Astrocyte of the spinal cord (primary cell): Measurements from ENCODE around the gene MARCHF9.
A peak's percentile ranks its signal among the peaks of the same experiment; 100 is the strongest.

ENCODE experiments used
- DNase-seq: peaks from one replicate; pipeline ENCODE4 v3.0.0; 2011; ENCODE audit warnings: low read depth, low spot score
- H3K4me3 ChIP-seq: 2 replicates; pipeline ENCODE4 v1.5.1; 2011; ENCODE audit warnings: low read depth, mild to moderate bottlenecking, low read length, moderate library complexity
- in situ Hi-C: cut with HindIII; loops from 2 replicates; pipeline ENCODE4 v1.10.0; 2017; ENCODE audit warnings: low sequenced_read_pairs
- TF ChIP-seq, protein P1 (sequence below): IDR thresholded peaks from 2 replicates; pipeline ENCODE4 v1.5.1; 2012; ENCODE audit warnings: low read depth, mild to moderate bottlenecking, low read length, inconsistent platforms

The MARCHF9 gene

DNA sequence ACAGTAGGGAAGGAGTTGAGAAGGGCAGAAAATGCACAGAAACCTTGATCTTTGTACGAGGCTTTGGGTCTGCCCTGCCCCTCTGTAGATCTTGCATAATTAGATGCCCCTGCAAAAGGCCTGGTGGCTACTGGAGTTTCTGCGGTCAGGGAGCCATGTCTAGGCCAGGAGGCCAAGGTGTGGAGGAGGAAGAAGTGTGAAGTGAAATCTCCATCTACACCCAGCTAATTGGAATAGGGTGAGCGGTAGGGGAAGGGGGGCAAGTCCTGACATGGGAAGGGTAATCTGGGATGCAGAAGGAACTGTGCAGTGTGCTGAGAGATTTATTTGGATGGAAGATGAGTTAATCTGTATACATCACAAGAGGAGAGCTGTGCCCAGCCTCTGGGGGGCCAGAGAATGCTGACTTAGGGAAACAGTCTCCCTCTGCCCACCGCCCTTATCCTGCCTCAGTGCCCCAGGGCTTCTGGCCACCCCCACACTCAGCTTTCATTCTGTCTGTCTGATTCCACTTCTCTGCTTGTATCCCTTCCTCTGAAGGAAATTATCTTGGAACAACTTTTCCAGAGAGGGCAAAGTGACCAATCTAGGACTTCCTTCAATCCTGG is 6.6 kb downstream of the MARCHF9 start:
- in situ Hi-C loops: no loop called here
- no peak overlapping the region for H3K4me3 ChIP-seq
- no peak for DNase-seq
- TF ChIP-seq, protein P1, sequence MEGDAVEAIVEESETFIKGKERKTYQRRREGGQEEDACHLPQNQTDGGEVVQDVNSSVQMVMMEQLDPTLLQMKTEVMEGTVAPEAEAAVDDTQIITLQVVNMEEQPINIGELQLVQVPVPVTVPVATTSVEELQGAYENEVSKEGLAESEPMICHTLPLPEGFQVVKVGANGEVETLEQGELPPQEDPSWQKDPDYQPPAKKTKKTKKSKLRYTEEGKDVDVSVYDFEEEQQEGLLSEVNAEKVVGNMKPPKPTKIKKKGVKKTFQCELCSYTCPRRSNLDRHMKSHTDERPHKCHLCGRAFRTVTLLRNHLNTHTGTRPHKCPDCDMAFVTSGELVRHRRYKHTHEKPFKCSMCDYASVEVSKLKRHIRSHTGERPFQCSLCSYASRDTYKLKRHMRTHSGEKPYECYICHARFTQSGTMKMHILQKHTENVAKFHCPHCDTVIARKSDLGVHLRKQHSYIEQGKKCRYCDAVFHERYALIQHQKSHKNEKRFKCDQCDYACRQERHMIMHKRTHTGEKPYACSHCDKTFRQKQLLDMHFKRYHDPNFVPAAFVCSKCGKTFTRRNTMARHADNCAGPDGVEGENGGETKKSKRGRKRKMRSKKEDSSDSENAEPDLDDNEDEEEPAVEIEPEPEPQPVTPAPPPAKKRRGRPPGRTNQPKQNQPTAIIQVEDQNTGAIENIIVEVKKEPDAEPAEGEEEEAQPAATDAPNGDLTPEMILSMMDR: no peak

DNA sequence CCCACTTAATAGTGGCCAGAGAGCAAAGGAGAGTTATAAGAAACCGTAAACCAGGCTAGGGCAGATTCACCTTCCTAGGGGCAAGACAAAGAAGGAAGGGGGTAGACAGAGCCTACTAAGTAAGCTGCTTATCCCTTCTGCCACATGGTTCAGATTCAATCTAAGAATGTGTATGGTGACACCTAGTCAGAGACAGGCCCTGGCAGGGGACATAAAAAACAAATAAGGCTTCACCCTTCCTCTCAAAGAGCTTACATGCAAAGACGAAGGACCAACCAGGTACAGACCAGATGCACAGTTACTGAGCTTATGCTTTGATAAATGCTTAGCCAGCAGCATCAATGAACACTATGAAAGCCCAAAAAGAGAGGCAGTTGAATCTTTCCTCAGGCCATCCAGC is 7.6 kb downstream of the MARCHF9 start:
- in situ Hi-C loops: no loop called here
- no peak for DNase-seq
- H3K4me3 ChIP-seq: no peak overlapping the region
- TF ChIP-seq, protein P1: no peak

DNA sequence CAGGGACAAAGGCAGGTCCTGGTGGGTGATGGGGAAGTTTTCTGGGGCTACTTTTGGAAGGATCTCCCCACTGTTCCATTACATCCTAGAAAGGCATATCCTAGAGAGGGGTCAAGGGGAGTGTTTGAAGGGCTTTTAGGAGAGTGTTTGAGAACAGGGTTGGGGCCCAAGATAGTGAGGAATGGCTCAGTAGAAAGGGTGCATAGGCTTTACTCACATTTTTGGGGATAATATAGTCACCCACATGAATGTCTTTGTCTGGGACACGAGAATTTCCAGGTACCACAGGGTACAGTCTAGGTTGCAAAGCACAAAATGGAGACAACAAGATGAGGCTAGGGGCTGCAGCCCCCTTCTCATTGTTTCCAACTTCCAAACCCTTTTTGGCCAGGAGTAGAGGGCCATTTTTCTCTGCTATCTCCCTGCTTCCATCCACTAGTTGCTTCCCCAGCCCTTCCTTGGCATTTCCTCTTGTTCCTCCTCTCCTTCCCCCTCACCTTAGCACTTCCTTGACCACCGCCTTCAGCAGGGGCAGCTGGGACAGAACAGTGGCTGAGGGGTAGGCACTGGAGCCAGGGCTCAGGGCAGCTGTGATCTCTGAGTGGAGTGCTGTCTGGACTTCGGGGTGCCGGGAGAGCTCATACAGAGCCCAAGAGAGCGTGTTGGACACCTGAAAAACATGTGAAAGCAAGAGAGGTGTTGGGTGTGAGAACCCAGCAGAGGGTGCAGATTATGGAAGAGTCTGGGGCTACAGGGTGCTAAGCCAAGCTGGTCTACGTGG is 9.2 kb downstream of the MARCHF9 start:
- H3K4me3 ChIP-seq: no peak overlapping the region
- in situ Hi-C loops: no loop called here
- TF ChIP-seq, protein P1: no peak
- DNase-seq: no peak

DNA sequence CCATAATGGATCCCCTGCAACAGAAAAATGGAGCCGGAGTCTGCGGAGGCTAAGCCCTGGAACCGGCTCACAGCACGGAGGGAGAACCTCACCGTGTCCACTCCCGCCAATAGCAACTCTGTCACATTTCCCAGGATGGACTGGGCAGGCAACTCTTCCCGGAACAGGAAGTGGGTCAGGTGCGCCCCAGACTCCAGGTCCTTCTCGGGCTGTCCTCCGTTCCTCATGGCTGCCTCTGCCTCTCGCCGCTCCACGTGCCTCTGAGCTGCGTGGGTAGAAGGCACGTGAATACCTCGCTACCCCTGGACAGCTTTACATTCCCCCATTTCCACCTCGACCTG is 9.7 kb downstream of the MARCHF9 start:
- no peak overlapping the region for H3K4me3 ChIP-seq
- in situ Hi-C loops: no loop called here
- TF ChIP-seq, protein P1: no peak
- DNase-seq: no peak

DNA sequence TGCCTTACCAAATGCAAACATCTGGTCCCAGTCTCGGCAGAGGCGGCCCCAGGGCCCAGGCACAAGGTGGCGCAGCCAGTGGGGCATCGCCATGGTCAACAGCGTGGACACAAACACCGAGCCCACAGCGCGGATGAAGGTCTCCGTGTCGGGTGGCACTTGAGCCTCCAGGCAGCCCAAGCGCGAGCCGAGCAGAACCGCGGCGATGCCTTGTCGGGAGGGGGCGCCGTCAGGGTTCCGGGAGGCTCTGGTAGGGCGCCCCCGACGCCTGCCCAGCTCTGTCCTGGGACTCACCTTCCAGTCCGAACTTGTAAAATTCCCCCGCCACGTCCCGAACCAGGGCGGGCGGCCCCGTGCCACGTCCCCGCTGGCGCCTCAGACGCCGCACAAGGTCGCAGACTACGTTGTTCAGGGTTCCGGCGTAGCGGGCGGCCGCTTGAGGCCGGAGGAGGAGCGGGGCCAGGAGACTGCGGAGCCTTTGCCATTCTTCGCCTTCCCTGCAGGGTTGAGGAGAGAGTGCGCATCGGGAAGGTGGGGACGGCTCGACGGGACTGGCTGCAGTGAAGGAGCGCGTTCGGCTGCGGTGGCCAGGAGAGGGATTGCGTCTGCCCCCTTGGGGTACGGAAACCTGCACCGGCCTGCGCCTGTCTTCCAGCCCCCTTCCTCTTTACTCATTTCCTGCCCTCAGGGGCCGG is 10.2 kb downstream of the MARCHF9 start:
- peak overlapping the region; percentile 17 for H3K4me3 ChIP-seq
- no peak for DNase-seq
- TF ChIP-seq, protein P1: peak; percentile 45
- in situ Hi-C loops: no loop called here

DNA sequence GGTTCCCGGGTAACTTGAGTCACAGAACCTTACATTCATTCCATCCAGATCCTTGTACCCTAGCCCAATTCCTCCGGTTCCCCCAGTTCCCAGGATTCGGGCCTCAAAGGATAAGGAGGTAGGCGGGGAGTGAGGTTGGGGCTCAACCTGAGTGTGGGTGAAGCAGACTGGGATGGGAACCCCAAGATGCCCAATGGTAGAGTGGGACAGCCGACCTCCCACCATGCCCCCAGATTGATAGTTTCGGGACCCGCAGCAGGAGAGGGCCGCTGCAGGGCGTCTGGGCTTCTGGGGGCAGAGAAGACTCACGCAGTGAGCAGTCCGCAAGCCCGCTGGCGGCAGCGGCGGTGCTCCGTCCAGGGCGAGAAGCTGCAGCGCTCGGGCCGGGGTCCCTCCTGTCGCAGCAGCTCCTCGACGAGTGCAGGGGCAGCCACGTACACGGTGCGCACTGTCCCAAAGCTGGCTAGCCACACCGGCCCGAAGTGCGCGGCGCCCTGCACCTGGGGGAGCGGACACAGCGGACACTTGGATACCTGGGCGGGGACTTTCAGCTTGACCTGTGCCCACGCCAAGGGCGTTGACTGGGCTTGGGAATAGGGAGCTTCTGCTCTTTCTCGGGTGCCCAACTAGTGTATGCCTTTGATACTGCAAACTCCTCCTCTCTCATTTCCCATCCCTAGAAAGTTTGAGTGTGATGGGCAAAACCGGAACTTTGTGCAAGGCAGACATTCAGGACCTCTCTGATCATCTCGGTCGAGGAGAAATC is 11.0 kb downstream of the MARCHF9 start:
- no peak for DNase-seq
- in situ Hi-C loops: no loop called here
- H3K4me3 ChIP-seq: peak overlapping the region; percentile 16
- TF ChIP-seq, protein P1: peak; percentile 0
